IPS DF 4.7 (cell line): ENCODE data around the gene PLEKHH2.
"Not testable (repeated sequence)": the region's sequence is repeated elsewhere in the genome, so short reads cannot be mapped to it uniquely, and the experiment has no call there.

Experiments used
- DNase-seq: peaks from one replicate; pipeline ENCODE4 v3.0.0-alpha.2; 2013; ENCODE audit warnings: low spot score; ENCODE audit errors: extremely low read depth

PLEKHH2 gene

DNA sequence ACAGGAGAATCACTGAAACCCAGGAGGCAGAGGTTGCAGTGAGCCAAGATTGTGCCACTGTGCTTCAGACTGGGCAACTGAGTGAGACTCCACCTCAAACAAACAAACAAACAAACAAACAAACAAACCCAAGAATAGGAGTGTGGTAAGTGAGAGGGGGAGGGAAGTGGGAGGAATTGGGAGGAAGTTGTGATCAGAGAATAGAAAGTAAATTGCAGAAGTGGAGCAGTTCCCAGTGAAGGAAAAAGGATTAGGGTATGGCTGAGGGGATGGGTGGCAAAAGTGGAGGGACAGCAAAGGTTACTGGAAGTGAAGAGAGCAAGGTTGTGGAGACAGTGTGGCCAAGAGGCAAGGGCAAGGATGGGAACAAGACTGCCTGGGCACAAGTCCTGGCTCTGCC lies 80.3 kb downstream of the PLEKHH2 start:
- DNase-seq: no peak

DNA sequence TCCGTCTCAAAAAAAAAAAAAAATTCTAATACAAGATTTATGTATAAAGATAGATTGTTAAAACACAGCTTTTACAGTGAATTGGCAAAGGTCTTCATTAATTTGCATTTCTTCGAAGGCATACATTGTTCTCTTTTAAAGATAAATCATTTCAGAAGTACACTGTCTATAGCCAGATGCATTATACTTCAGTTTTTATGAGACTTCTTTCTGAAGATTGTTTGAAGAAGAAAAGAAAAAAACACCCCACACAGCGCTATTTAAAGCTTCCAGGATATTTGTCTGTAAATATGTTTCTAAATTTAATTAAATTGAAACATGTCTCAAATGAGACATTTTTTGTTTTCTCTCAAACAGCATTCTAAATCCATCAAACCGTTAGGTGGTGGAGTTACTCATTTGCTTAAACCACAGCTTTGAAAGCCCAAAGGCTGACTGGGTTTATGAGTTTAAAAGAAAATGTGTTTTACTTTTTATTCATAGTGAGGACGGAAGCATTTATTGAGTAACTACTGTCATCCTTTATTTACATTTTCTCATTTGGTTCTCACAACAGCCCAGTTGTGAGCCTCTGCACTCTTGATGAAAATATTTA lies 81.6 kb downstream of the PLEKHH2 start:
- no peak for DNase-seq

DNA sequence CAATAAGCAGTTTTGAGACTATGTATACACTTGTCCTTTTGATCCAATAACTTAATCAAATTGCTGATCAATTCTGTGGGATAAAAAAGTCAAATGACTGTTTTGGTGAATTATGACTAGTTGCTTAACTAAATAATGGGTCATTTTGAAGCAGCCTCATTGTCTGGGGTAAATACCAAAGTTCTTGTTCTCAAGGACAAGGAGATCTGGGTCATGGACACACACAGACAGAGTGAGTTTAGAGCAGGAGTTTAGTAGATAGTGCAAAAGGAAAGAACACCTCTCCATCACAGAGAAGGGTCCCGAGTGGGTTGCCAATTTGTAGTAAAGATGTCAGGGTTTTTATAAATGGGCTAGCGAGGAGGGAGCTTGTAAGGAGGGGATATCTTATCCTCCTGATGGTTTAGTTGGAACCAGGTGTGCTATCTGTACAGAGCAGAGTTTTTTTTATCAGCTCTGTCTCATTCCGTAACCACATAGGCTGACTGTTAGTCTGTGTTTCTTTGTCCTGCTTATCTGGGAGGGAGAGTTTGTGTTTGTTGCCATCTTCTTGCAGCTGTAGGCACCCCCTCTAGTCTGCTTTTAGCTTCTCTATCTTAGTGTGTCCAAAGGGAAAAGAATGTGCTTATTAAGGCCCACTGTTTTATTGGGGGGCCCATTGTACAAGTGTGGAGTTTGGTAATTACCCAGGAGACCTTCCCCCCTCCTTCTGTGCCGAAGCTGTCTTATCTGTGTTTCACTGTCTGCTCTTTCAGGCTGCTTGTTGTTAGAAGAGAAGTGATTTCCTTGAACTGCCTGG lies 87.9 kb downstream of the PLEKHH2 start:
- DNase-seq: no peak

DNA sequence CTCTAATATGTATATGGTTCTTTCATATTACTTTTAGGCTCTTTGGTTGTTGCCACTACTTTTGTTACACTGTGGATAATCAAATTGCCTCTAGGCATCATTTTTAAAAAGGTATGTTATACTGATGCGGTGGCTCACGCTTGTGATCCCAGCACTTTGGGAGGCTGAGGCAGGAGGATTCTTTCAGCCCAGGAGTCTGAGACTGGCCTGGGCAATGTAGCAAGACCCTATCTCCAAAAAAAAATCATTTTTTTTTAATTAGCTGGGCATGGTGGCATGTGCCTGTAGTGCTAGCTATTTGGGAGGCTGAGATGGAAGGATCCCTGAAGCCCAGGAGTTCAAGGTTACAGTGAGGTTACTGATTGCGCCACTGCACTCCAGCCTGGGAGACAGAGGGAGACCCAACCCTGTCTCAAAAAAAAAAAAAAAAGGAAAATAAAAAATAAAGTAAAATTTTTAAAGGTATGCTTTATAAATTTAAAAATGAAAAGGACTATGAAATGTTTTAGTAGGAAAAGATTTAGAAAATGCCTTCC lies 88.7 kb downstream of the PLEKHH2 start:
- DNase-seq: no peak

DNA sequence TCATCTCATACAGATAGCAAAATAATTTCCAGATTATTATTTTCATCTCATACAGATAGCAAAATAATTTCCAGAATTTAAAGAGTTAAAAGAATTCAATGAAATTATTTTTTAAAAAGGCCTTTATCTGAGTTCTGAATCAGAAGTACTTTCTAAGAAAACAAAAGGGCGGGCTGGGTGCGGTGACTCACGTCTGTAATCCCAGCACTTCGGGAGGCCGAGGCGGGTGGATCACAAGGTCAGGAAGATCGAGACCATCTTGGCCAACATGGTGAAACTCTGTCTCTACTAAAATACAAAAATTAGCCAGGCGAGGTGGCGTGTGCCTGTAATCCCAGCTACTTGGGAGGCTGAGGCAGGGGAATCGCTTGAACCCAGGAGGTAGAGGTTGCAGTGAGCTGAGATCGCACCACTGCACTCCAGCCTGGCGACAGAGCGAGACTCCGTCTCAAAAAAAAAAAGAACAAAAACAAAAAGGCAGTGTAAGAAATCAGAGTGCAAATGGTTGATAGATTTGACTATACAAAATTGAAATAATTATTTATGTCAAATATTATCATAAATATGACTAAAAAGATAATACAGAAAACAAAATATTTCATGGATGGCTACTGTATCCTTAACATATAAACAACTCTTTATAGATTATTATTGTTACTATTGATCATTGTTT lies 90.0 kb downstream of the PLEKHH2 start:
- not testable (repeated sequence) for DNase-seq

DNA sequence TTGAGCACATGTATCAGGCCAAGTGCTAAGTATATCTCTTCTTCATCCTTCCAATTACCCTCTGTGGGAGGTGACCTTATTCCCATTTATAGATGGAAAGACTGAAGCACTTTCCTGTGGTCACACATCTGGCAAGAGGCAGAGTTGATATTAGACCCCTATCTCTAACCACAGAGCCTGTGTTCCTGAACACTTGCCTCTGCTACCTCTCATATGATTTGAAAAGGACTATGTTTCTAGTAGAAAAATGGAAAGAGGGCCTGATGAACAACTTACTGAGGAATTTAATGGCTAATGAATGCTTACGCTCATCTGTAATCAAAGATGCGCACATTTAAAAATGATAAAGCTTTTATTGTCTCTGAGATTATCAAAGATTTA lies 90.6 kb downstream of the PLEKHH2 start:
- no peak for DNase-seq

DNA sequence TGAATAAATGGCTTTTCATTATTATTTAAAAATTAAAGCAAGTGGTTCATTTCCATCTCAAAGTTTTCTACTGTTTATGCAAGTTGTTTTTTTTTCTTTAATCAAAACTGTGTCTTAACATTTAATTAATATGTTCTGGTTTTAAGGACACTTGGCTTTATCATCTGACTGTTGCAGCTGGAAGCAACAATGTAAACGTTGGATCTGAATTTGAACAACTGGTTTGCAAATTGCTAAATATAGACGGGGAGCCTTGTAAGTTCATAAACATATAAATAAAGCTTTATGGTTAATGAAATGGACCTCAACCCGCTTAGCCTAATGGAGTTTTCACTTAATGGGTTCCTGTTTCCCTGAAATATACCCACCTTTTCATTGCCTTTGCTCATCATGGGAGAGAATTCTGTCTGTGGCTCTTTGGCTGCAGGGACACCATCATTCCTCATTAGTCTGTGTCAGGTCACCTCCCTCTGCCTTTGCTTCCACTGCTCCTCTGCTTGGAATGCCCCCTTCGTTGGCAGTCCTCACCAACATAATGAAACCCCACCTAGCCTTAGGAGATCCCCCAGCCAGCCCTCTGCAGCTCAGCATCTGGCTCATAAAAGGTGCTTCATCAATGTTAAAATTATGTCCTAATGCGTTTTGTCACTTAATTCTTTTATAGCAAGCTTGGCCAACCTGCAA lies 92.6 kb downstream of the PLEKHH2 start:
- DNase-seq: no peak

DNA sequence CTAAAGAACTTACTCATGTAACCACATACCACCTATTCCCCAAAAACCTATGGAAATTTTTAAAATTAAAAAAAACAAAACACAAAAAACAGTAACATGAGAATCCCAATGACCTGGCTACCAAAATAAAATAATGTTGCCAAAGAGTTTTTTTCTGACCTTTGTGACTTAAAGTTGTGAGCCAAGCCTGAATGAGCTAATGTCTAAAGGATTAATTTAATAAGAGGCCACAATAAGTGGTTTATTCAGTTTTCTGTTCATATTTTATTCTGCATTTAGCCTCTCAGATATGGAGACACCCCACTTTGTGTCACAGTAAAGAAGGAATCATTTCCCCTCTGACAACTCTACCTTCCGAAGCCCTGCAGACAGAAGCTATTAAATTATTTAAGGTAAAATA lies 94.2 kb downstream of the PLEKHH2 start:
- DNase-seq: no peak

DNA sequence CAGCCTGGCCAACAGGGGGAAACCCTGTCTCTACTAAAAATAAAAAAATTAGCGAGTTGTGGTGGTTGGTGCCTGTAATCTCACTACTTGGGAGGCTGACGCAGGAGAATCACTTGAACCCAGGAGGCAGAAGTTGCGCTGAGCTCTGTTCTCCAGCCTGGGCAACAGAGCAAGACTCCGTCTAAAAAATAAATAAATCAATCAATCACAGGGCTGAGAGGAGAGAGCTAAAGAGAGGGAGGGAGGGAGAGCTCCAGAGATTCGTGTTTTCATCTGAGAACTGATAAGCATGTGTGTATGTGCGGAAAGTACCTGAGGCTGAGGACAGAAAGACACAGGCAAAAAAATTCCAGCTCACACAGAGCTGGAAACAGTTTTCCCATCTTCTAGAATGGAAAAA lies 99.6 kb downstream of the PLEKHH2 start:
- DNase-seq: no peak

DNA sequence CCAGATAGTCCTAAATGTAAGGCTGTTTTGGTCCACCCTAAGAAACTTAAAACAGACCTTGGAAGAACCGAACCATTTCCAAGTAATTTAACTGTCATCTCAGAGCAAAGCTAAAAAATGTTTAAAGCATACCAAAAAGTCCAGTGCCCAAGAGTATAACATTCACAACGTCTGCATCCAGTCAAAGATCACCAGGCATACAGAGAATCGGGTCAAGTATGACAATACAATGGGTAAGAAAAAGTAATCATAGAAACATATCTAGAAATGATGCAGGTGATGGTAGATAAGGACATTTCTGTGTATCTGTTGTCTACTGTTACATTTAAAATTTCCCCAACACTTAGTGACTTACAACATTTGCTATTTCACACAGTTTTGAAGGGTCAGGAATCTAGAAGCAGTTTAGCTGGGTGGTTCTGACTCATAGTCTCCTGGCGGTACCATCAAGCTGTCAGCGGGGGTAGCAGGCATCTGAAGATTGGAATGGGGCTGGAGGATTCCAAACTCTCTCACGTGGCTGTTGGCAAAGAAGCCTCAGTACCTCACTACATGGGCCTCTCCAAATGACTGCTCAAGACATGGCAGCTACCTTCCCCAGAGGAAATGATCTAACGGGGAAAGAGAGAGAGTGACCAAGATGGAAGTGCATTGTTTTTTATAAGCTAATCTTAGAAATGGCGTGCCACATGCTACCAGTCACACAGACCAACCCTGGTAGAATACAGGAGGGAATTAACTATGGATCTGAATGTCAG lies 100.2 kb downstream of the PLEKHH2 start:
- no peak for DNase-seq

DNA sequence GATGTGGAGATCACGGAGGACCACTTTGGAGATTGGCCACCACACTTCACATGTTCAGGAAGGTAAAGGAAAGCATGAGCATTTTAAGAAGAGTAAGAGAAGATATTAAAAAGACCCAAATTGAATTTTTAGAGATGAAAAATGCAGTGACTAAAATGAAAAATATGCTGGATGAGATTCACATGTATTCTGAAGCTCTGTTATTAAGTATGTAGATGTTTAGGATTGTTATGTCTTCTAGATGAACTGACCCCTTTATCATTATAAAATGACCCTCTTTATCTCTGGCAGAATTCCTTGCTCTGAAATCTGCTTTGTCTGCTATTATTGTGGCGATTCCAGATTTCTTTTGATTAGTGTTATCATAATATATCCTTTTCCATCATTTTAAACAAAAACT lies 100.8 kb downstream of the PLEKHH2 start:
- DNase-seq: no peak

DNA sequence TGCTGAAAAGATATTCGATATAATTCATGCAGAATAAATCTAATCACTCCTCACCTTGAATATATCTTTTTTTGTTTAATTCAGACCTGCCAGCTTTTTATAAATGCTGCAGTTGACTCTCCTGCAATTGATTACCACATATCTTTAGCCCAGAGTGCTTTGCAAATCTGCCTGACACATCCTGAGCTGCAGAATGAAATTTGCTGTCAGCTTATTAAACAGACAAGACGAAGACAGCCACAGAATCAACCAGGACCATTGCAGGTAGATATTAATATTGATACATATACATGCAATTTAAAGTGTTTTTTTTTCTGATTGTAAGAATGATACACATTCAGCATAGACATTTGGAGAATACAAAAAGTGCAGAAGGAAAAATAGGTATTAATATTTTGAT lies 101.2 kb downstream of the PLEKHH2 start:
- DNase-seq: no peak

DNA sequence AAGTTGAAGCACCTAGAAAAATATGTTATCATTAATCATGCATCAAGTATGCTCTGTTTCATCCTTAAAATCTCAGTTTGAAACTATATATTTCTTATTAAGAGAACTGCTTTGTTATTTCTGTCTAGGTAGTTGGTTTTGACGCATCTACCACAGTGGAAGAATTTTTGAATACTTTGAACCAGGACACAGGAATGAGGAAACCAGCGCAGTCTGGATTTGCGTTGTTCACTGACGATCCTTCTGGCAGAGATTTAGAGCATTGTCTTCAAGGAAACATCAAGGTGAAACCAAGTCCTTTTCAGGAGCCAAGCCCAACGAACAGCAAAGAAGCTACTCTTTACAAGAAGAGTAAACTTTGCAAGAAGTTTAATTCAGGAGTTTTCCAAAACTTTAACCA lies 106.6 kb downstream of the PLEKHH2 start:
- DNase-seq: no peak

DNA sequence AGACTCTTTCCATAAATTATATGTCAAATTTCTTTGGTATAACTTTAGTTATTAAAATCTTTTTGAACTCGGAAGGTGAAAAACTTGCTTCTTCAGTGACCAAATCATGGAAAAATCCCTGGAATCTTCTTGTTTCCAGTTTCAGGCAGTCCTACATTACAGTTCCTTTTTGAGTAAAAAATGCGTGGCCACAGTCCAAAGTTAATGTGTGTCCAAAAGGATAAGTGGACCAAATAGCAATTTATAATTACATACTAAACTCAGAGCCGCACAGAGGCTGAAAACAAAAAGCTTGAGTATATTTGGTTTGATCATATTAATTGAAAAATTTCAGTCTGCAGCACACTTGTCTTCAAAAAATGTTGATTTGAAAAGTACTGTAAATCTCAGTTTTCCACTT lies 108.4 kb downstream of the PLEKHH2 start:
- DNase-seq: no peak

DNA sequence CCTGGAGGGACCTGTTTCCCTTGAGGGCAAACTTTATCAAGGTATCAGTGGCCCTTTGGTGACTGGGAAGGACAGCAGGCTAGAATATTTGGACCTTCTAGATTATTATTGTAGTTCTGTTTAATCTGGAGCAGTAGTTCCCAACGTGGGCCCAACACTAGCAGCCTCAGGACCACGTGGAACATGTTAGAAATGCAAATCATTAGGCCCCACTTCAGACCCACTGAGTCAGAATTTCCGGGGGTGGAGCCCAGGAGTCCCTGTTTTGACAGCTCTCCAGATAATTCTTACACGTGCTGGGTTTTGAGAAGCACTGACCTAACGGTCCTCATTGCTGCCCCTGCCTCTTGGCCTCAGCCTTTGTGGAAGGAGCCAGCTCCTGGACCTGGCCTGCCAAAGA lies 111.3 kb downstream of the PLEKHH2 start:
- no peak for DNase-seq

DNA sequence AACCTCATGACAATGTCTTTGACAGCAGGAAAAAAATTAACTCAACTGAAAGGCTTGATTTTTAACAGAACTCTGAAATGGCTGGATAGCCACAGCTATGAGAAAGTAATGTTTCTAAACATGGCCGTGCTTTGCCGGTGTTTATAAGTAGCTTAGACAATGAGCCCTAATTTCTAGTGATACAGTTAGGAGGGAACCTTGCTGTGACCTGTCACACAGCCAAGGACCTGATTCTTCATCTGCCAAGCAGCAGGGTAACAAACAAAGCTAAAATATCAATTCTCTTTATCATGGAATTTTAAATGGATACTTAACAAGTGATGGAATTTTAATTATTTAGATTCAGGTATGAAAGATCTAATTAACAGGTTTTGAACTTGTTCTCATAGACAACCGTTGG lies 112.5 kb downstream of the PLEKHH2 start:
- DNase-seq: no peak

DNA sequence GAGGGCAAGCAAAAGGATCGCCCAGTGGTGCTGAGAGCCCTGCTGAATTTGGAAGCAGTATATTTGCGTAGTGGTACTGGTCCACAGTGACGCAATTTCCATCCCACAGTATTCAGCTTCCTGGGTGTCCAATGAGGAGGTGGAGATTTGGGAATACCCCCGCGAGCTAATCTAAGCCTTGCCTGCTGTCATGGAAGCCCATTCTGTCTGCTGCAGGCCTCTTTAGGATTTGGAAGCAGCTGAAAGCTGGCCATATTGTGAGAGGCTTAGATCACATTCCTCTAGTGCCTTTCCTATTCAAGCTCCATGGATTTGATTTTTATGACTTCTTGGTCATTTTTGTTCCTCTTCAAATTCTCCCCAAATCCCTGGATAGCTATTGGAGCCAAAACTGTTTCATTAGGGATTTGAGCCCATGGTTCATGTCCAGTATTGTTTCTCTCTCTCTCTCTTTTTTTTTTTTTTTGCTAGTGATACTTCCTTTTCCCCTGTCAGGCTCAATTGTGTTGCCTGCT lies 114.5 kb downstream of the PLEKHH2 start:
- DNase-seq: no peak

DNA sequence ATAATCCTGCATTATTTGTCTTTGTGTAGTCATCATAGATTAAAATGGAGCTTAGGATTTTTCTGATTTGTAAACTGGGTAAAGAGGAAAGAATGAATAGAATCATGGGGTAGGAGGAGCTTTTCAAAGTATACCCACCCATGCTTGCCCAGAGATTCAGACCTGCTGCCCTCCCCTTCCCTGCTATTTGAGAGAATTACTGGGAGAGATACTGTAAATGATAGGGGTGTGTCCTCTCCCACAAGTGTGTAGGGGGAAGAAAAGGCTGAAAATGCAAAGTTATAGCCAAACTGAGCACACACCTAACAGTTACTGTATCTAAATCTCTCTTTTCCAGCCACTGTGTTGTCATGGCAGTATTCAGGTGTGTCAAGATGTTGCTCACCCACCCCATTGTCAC lies 115.2 kb downstream of the PLEKHH2 start:
- no peak for DNase-seq

DNA sequence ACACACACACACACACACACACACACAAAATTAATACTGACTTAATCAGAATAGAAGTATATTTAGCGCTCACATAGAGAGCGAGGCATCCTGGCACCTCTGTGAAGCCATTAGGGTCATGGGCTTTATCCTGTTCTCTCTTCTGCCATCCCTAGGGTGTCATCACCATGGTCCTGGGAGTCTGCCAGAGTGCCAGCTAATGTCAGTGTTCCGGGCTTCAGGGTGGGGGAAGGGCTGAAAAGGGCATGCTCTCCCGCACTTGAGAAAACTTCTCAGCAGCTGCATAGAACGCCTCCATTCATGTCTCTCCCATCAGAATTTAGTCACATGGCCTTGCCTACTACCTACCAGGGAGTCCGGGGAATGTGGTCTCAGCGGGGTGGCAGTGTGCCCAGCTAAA lies 117.1 kb downstream of the PLEKHH2 start:
- no peak for DNase-seq

DNA sequence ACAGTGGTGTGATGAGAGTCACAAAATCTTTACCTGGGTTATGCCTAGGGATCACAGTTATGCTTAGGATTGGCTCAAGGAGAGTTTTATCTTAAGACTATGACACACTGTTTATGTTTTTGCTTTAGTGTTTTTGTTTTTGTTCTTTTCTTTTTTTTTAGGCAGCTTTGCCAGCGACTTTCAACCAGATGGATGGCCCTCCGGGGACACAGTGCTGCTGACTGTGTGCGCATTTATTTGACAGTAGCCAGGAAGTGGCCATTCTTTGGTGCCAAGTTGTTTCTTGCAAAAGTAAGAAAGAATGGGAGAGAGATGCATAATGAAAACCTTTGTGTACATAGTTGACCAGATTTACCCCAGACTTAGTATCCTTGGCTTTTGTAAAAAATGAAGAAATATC lies 121.7 kb downstream of the PLEKHH2 start:
- DNase-seq: no peak

DNA sequence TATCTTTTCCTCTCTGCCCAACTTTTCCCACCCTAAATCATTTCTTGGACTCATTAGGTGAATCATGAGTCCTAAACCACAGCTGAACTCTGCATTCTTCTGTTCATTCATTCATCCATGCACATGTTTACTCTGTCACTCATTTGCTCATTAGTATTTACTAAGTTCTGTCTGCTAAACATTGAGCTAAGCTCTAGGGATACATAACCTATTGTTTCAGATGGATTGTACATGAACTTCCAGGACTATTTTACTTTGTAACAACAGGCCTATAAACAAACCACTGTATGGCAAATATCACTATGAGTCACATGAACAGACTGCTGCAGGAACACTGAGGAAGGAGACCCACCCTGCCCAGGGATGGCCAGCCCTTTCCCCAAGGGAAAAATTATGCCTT lies 122.1 kb downstream of the PLEKHH2 start:
- no peak for DNase-seq
